ENCODE results near the gene MYO5B.
"Not testable (repeated sequence)": the region's sequence is repeated elsewhere in the genome, so short reads cannot be mapped to it uniquely, and the experiment has no call there.

The MYO5B gene

GRCh38 chr18:49814147-49814499 is 380.8 kb downstream of the MYO5B start:
- DNase-seq: peak; percentile 36

- DNase-seq: peak; percentile 73
Measured at GRCh38 chr18:49813319-49814146, 381.4 kb downstream of the MYO5B start, which contains the start of gene ACAA2. TSS of gene ACAA2 (minus strand) at chr18:49813533. CDS start at chr18:49813484, 49 bp downstream.

- DNase-seq: no peak
Measured at GRCh38 chr18:49813069-49813318, 382.0 kb downstream of the MYO5B start.

- no peak for DNase-seq
Measured at GRCh38 chr18:49812286-49813068, 382.5 kb downstream of the MYO5B start.

GRCh38 chr18:49811151-49811938 is 383.6 kb downstream of the MYO5B start:
- no peak for DNase-seq

GRCh38 chr18:49808553-49809191 is 386.3 kb downstream of the MYO5B start:
- not testable (repeated sequence) for DNase-seq

- no peak for DNase-seq
Measured at GRCh38 chr18:49804096-49804495, 390.9 kb downstream of the MYO5B start.

- no peak for DNase-seq
Measured at GRCh38 chr18:49802623-49803022, 392.3 kb downstream of the MYO5B start.

GRCh38 chr18:49800491-49800890 is 394.5 kb downstream of the MYO5B start:
- not testable (repeated sequence) for DNase-seq

- not testable (repeated sequence) for DNase-seq
Measured at GRCh38 chr18:49799806-49800205, 395.1 kb downstream of the MYO5B start.

GRCh38 chr18:49798001-49798400 is 396.9 kb downstream of the MYO5B start:
- no peak for DNase-seq

- no peak for DNase-seq
Measured at GRCh38 chr18:49795612-49796552, 399.1 kb downstream of the MYO5B start.

- no peak for DNase-seq
Measured at GRCh38 chr18:49794743-49795142, 400.2 kb downstream of the MYO5B start.

- DNase-seq: not testable (repeated sequence)
Measured at GRCh38 chr18:49789560-49790134, 405.3 kb downstream of the MYO5B start.

GRCh38 chr18:49788327-49788898 is 406.5 kb downstream of the MYO5B start:
- no peak for DNase-seq

- no peak for DNase-seq
Measured at GRCh38 chr18:49786019-49786720, 408.8 kb downstream of the MYO5B start.

- DNase-seq: no peak
Measured at GRCh38 chr18:49784427-49785185, 410.3 kb downstream of the MYO5B start.

- not testable (repeated sequence) for DNase-seq
Measured at GRCh38 chr18:49783631-49784030, 411.3 kb downstream of the MYO5B start.

GRCh38 chr18:49778826-49779465 is 416.0 kb downstream of the MYO5B start:
- DNase-seq: no peak
